Common myeloid progenitor, CD34-positive (primary cell): ENCODE data around the gene SON.
A peak's percentile ranks its signal among the peaks of the same experiment; 100 is the strongest.
"Not testable (repeated sequence)": the region's sequence is repeated elsewhere in the genome, so short reads cannot be mapped to it uniquely, and the experiment has no call there.

Experiments used
- CTCF ChIA-PET: fragments of 350-600 bp; sonication (Branson Sonifier 250); formaldehyde crosslinking; loops from one replicate; lab custom pipeline; 2021; ENCODE audit warnings: antibody characterized with exemption; lab: Charles Lee
- POLR2A ChIA-PET: fragments of 350-600 bp; sonication (Branson Sonifier 250); formaldehyde crosslinking; loops from one replicate; lab custom pipeline; 2021; ENCODE audit warnings: antibody characterized with exemption; lab: Charles Lee
- DNase-seq, 3 donors: peaks; one replicate each; pipeline versions ENCODE4 v3.0.0 to v3.0.0-alpha.2; 2013
- H3K27ac ChIP-seq, 2 experiments: 1 replicate in 1 of 2; 2 replicates in 1 of 2; pipeline ENCODE4 v1.7.0; 2013; ENCODE audit warnings: inconsistent platforms in 2 of 2, low read length in 2 of 2, mild to moderate bottlenecking in 2 of 2, low read depth in 1 of 2, moderate library complexity in 1 of 2; ENCODE audit not compliant: severe bottlenecking in 2 of 2, insufficient read depth in 1 of 2, poor library complexity in 1 of 2
- H3K27me3 ChIP-seq, 5 experiments: replicated peaks in 2 of 5; 1 replicate in 3 of 5; 2 replicates in 2 of 5; pipeline versions ENCODE4 v1.6.1 to v1.7.0; 2013; ENCODE audit warnings: low read length in 4 of 5, mild to moderate bottlenecking in 2 of 5, moderate library complexity in 2 of 5, inconsistent platforms in 1 of 5; ENCODE audit not compliant: insufficient read depth in 5 of 5, control insufficient read depth in 4 of 5
- H3K36me3 ChIP-seq, 4 experiments: 1 replicate in 2 of 4; 2 replicates in 2 of 4; pipeline versions ENCODE4 v1.6.1 to v1.7.0; 2013; ENCODE audit warnings: low read length in 3 of 4, control low read depth in 1 of 4, mild to moderate bottlenecking in 1 of 4; ENCODE audit not compliant: control insufficient read depth in 4 of 4, insufficient read depth in 4 of 4
- H3K4me1 ChIP-seq, 4 experiments: 1 replicate in 3 of 4; 2 replicates in 1 of 4; pipeline versions ENCODE4 v1.6.1 to v1.7.1; 2013; ENCODE audit warnings: low read length in 3 of 4, mild to moderate bottlenecking in 3 of 4, control low read depth in 1 of 4, inconsistent platforms in 1 of 4, moderate library complexity in 1 of 4; ENCODE audit not compliant: control insufficient read depth in 4 of 4, insufficient read depth in 4 of 4; ENCODE audit errors: control extremely low read depth in 1 of 4
- H3K4me3 ChIP-seq, 7 experiments: 1 replicate in 4 of 7; 2 replicates in 3 of 7; pipeline versions ENCODE4 v1.5.1 to v1.7.0; 2013; ENCODE audit warnings: mild to moderate bottlenecking in 7 of 7, low read length in 6 of 7, moderate library complexity in 6 of 7, inconsistent platforms in 2 of 7, low read depth in 2 of 7, control low read depth in 1 of 7; ENCODE audit not compliant: insufficient read depth in 4 of 7, control insufficient read depth in 1 of 7; ENCODE audit errors: extremely low read depth in 1 of 7
- H3K9me3 ChIP-seq, 5 experiments: 1 replicate in 4 of 5; 2 replicates in 1 of 5; pipeline versions ENCODE4 v1.6.1 to v1.7.1; 2013; ENCODE audit warnings: low read length in 4 of 5, mild to moderate bottlenecking in 2 of 5, inconsistent platforms in 1 of 5, low read depth in 1 of 5, moderate library complexity in 1 of 5; ENCODE audit not compliant: control insufficient read depth in 4 of 5, insufficient read depth in 2 of 5; ENCODE audit errors: control extremely low read depth in 1 of 5
- WGBS: methylation state at CpG from one replicate; pipeline ENCODE4 v1.1.5; 2013; ENCODE audit not compliant: insufficient coverage; 5-methylcytosine and 5-hydroxymethylcytosine counted together

Gene SON

GRCh38 chr21:33569991-33570390 lies 27.2 kb downstream of the SON start:
- Histone ChIP-seq H3K4me1 (no peaks in the 10 kb centered on the region), H3K36me3 (peaks cover 28 to 74% (median 50%) of the 10 kb centered on the region in 4 experiments), H3K27me3 (no peaks in the 10 kb centered on the region), H3K9me3 (no peaks in the 10 kb centered on the region), H3K27ac (no peak overlapping the region), H3K4me3 (no peak overlapping the region)
- DNase-seq: no peak
- ChIA-PET POLR2A (interaction anchor here (0.6 kb wide), 1 partner anchor 30 kb away, joined by 3 read pairs; no protein-coding TSS in a partner anchor), CTCF (interaction anchor here (1.2 kb wide), 1 partner anchor 14 kb away, joined by 4 read pairs; no protein-coding TSS in a partner anchor)
- 100% methylated on average over 2 of the region's 5 CpGs for WGBS

- Histone ChIP-seq H3K4me1 (no peaks in the 10 kb centered on the region), H3K4me3 (no peak overlapping the region), H3K36me3 (peaks cover 28 to 83% (median 56%) of the 10 kb centered on the region in 4 experiments), H3K9me3 (no peaks in the 10 kb centered on the region), H3K27ac (peak overlapping the region in 1 of 2 experiments; percentile 54), H3K27me3 (no peaks in the 10 kb centered on the region)
- no CpG with 5 or more reads among the region's 3 CpGs for WGBS
- DNase-seq: no peak
- ChIA-PET POLR2A (interaction anchor here (1.0 kb wide), 1 partner anchor 16 kb away, joined by 3 read pairs; the partner anchor contains the start of gene DONSON), CTCF (interaction anchor here (0.6 to 0.7 kb wide), 2 partner anchors 82 to 313 kb away, joined by 3 read pairs; no protein-coding TSS in a partner anchor)
Measured at GRCh38 chr21:33572350-33572749, 29.5 kb downstream of the SON start.

GRCh38 chr21:33576741-33577141 lies 33.9 kb downstream of the SON start:
- no CpG with 5 or more reads among the region's 2 CpGs for WGBS
- H3K4me3 ChIP-seq, H3K27ac ChIP-seq, DNase-seq, H3K4me1 ChIP-seq, H3K27me3 ChIP-seq, H3K9me3 ChIP-seq: not testable (repeated sequence)
- H3K36me3 ChIP-seq: peaks cover 17 to 60% (median 40%) of the 10 kb centered on the region in 4 experiments
- POLR2A ChIA-PET: interaction anchor here (0.7 kb wide), 1 partner anchor 97 kb away, joined by 4 read pairs; the partner anchor contains the start of gene TMEM50B
- CTCF ChIA-PET: interaction anchor here (1.6 kb wide), 1 partner anchor 29 kb away, joined by 5 read pairs; no protein-coding TSS in a partner anchor

GRCh38 chr21:33578214-33578613 lies 35.4 kb downstream of the SON start:
- Histone ChIP-seq H3K27me3 (no peaks in the 10 kb centered on the region), H3K4me1 (peaks cover 0 to 5% (median 3%) of the 10 kb centered on the region in 4 experiments), H3K9me3 (no peaks in the 10 kb centered on the region), H3K36me3 (peaks cover 12 to 55% (median 30%) of the 10 kb centered on the region in 4 experiments), H3K27ac (peak overlapping the region in 1 of 2 experiments; percentile 25), H3K4me3 (no peak overlapping the region)
- DNase-seq: no peak
- ChIA-PET CTCF (interaction anchor here (1.0 to 1.6 kb wide), 2 partner anchors 28 to 122 kb away, joined by 3 to 5 read pairs; no protein-coding TSS in a partner anchor), POLR2A (interaction anchor here (0.6 kb wide), 2 partner anchors 12 to 16 kb away, joined by 3 to 5 read pairs; no protein-coding TSS in a partner anchor)
- WGBS: no CpG with 5 or more reads among the region's 2 CpGs

GRCh38 chr21:33578959-33579542 lies 36.2 kb downstream of the SON start:
- CTCF ChIA-PET: interaction anchor here (0.7 to 1.0 kb wide), 2 partner anchors 10 to 16 kb away, joined by 3 read pairs; no protein-coding TSS in a partner anchor

GRCh38 chr21:33584455-33584854 lies 41.6 kb downstream of the SON start:
- no peak overlapping the region for H3K27ac ChIP-seq
- H3K9me3 ChIP-seq: no peaks in the 10 kb centered on the region
- no peak overlapping the region for H3K4me3 ChIP-seq
- H3K36me3 ChIP-seq: peaks cover 0 to 37% (median 4%) of the 10 kb centered on the region in 4 experiments
- peaks cover 4 to 16% (median 11%) of the 10 kb centered on the region in 4 experiments for H3K4me1 ChIP-seq
- POLR2A ChIA-PET: no interaction called here
- WGBS: no CpG with 5 or more reads among the region's 3 CpGs
- no peaks in the 10 kb centered on the region for H3K27me3 ChIP-seq
- CTCF ChIA-PET: interaction anchor here (2.9 kb wide), 1 partner anchor 22 kb away, joined by 15 read pairs; no protein-coding TSS in a partner anchor
- no peak for DNase-seq

More at GRCh38 chr21:33578959-33579542, 36.2 kb downstream of the SON start:
- whole genome bisulfite sequencing: 64% methylated on average over 2 of the region's 7 CpGs
- H3K36me3 ChIP-seq: peaks cover 10 to 47% (median 24%) of the 10 kb centered on the region in 4 experiments
- no peak overlapping the region for H3K4me3 ChIP-seq
- POLR2A ChIA-PET: no interaction called here
- no peaks in the 10 kb centered on the region for H3K9me3 ChIP-seq
- H3K27ac ChIP-seq: peak overlapping the region in 1 of 2 experiments; percentile 68
- H3K4me1 ChIP-seq: peaks cover 0 to 5% (median 3%) of the 10 kb centered on the region in 4 experiments
- peak; percentile 18 to 57 (median 48) for DNase-seq
- H3K27me3 ChIP-seq: no peaks in the 10 kb centered on the region

- no peaks in the 10 kb centered on the region for H3K27me3 ChIP-seq
- H3K4me3 ChIP-seq: peak overlapping the region in 2 of 7 experiments; percentile 6 to 89
- CTCF ChIA-PET: no interaction called here
- WGBS: 95% methylated on average over 2 of the region's 6 CpGs
- H3K27ac ChIP-seq: no peak overlapping the region
- POLR2A ChIA-PET: no interaction called here
- H3K36me3 ChIP-seq: peaks cover 0 to 28% (median 3%) of the 10 kb centered on the region in 4 experiments
- H3K9me3 ChIP-seq: no peaks in the 10 kb centered on the region
- peaks cover 4 to 16% (median 11%) of the 10 kb centered on the region in 4 experiments for H3K4me1 ChIP-seq
- DNase-seq: no peak
Measured at GRCh38 chr21:33586927-33587326, 44.1 kb downstream of the SON start.
